H4 (cell line): Measurements from ENCODE around the gene OR2V2. TPM values are rescaled to one million over a fixed set of nuclear protein-coding genes. Genes with fewer than 3 reads are reported as not detected.

Experiments
- DNase-seq: peaks from one replicate; pipeline ENCODE4 v3.0.0-alpha.2; 2015; ENCODE audit warnings: low spot score
- total RNA-seq: library from RNA; depleted of rRNA; stranded (reverse); fragments of >200 nt; shearing (Covaris generic); gene quantifications from 2 replicates; pipeline ENCODE4 v1.2.3, GENCODE V29; 2014

OR2V2 gene
- total RNA-seq, 1 experiment from 2014 or later = not detected

GRCh38 chr5:181190711-181191525, 43.5 kb downstream of the OR2V2 start:
- DNase-seq = no peak

- peak; percentile 98 for DNase-seq
These were observed 44.3 kb downstream of the OR2V2 start for GRCh38 chr5:181191526-181192336.

GRCh38 chr5:181192337-181193046, 45.1 kb downstream of the OR2V2 start:
- no peak for DNase-seq

- no peak for DNase-seq
These were observed 46.3 kb downstream of the OR2V2 start for GRCh38 chr5:181193656-181194055.

- DNase-seq = no peak
These were observed 47.3 kb downstream of the OR2V2 start for GRCh38 chr5:181194489-181195248.

GRCh38 chr5:181195249-181195761, 47.9 kb downstream of the OR2V2 start:
- no peak for DNase-seq

GRCh38 chr5:181197326-181197951, 50.1 kb downstream of the OR2V2 start:
- no peak for DNase-seq

GRCh38 chr5:181198106-181198685, 50.8 kb downstream of the OR2V2 start:
- DNase-seq = no peak

GRCh38 chr5:181198905-181199519, 51.6 kb downstream of the OR2V2 start:
- no peak for DNase-seq

GRCh38 chr5:181199881-181200638, 52.7 kb downstream of the OR2V2 start:
- no peak for DNase-seq

GRCh38 chr5:181200816-181201215, 53.4 kb downstream of the OR2V2 start:
- no peak for DNase-seq

- DNase-seq = no peak
These were observed 55.8 kb downstream of the OR2V2 start for GRCh38 chr5:181203093-181203711.

- DNase-seq = no peak
These were observed 56.4 kb downstream of the OR2V2 start for GRCh38 chr5:181203777-181204112.

- DNase-seq = no peak
These were observed 56.9 kb downstream of the OR2V2 start for GRCh38 chr5:181204113-181204825.

GRCh38 chr5:181204826-181205760, 57.7 kb downstream of the OR2V2 start, which contains the start of gene TRIM7:
TSS of gene TRIM7 (minus strand) at chr5:181205196. CDS start at chr5:181205110, 86 bp downstream.
- DNase-seq = no peak

- DNase-seq = no peak
These were observed 58.6 kb downstream of the OR2V2 start for GRCh38 chr5:181205761-181206649.
